ENCODE measurements around the gene RNF43. TPM values are rescaled to one million over a fixed set of nuclear protein-coding genes. Genes with fewer than 3 reads are reported as not detected.
A peak's percentile ranks its signal among the peaks of the same experiment; 100 is the strongest.

The RNF43 gene
- total RNA-seq, 2 experiments from 2014 or later, result 0.71 to 1.0 TPM

DNA sequence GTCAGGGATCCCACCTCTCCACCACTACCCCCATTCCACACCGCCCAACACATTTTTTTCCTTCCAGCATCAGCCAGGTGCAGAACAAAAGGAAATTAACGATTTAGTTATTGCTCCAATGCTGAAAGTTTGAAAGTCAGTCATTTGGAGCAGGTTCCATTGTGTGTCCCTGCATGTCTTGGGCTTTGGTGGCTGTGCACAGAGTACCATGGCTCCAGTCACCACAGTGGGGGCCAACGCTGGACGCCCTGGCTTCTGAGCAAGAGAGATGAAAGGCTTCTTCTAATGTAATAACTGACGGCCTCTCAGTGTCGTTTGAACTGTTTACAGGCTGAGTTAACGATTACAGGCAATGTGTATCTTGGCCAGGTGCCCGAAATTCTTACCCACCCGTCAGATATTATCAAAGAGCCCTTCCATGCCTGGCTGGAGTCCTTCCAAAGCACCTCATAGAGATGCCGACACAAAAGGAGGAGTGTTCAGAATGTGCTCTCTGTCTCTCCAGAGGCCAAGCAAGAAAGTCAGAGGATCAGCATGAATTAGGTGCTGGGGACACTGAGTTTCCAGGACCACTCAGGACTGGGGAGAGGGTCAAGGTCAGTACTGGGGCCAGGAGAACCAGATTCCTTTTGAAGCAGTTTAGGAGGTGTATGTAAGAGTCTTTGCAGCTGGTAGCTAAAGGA lies 25.9 kb downstream of the RNF43 start:
- Mint-ChIP-seq H3K4me3 (no peak overlapping the region), H3K36me3 (ENCODE audit: low read depth) (no peaks in the 10 kb centered on the region), H3K27ac (no peak overlapping the region), H3K4me1 (peaks cover 4% of the 10 kb centered on the region), H3K27me3 (no peaks in the 10 kb centered on the region), H3K9me3 (ENCODE audit: low read depth) (no peaks in the 10 kb centered on the region)
- DNase-seq (no peak), ATAC-seq (no peak)
- ChIA-PET POLR2A (no interaction called here), CTCF (interaction anchor here (0.6 kb wide), 1 partner anchor 13 kb away, joined by 4 read pairs; no protein-coding TSS in a partner anchor)
- intact Hi-C loops (cut with DNase I, micrococcal nuclease), result no loop called here

DNA sequence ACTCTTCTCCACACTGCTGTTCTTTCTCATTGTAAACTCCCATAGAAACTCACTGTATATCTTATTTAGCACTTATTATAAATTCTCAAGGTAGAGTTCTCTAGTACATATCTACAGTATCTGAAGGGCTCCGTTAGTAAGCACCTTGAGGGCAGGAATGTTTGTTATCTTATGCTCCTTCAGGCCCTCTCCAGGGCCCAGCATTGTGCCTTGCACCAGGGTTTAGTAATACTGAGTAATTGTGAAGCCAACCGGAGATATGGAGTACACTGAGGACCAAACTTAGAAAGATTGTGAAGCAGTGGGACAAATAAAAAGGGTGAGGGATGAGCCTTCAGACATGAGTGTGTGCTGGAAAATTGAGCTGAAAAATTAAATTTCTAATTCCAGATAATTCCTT lies 26.4 kb downstream of the RNF43 start:
- no peaks in the 10 kb centered on the region for H3K9me3 Mint-ChIP-seq (ENCODE audit: low read depth)
- H3K27me3 Mint-ChIP-seq, result no peaks in the 10 kb centered on the region
- ATAC-seq (no peak), DNase-seq (no peak)
- POLR2A ChIA-PET, result no interaction called here
- no peak overlapping the region for H3K27ac Mint-ChIP-seq
- H3K4me3 Mint-ChIP-seq, result no peak overlapping the region
- no peaks in the 10 kb centered on the region for H3K36me3 Mint-ChIP-seq (ENCODE audit: low read depth)
- H3K4me1 Mint-ChIP-seq, result peaks cover 4% of the 10 kb centered on the region
- intact Hi-C loops (cut with DNase I, micrococcal nuclease), result no loop called here
- CTCF ChIA-PET, result interaction anchor here (0.6 kb wide), 1 partner anchor 13 kb away, joined by 4 read pairs; no protein-coding TSS in a partner anchor

DNA sequence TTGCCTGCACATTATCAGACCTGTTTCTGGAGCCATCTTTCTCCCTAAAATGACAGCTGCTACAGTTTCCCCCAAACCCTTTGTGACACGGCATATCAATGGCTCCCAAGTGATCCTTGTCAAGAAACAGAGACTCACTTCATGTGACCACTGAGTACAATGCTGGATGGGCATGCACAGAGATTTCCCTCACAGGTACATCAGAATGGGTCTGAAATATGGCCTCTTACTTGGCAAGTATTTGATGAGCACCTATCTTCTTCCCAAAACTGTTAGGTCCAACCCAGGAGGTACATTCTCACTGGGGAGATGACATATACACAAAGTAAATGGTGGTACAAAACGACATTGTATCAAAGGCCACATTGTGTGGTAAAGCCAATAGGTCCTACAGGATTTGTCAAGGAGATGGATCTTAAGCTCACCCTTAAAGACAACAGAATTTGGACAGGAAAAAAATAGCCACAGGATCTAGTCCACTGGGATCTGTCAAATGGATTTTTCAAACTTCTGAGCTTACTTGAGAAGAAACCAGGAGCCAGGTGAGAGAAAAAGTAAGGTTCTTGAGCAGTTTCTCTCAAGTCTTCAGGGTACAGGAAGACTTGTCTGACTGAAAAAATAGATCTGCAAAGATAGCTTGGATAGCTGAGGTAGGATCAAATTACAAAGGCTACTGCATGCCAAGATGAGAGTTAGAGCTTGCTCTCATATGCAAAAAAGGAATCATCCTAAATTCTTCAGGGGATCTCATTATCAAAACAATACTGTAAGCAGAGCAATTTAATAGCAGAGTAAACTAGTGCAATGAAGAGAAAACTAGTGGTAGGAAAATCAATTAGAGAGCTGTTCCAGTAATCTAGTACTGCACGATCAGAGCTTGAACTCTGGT lies 28.8 kb downstream of the RNF43 start:
- POLR2A ChIA-PET, result interaction anchor here (1.0 kb wide), 1 partner anchor 37 kb away, joined by 3 read pairs; the partner anchor contains the start of gene SUPT4H1
- no peak overlapping the region for H3K27ac Mint-ChIP-seq
- ATAC-seq (no peak), DNase-seq (no peak)
- no peaks in the 10 kb centered on the region for H3K36me3 Mint-ChIP-seq (ENCODE audit: low read depth)
- CTCF ChIA-PET, result interaction anchor here (0.5 to 2.5 kb wide), 7 partner anchors 10 to 217 kb away, joined by 3 to 7 read pairs (median 3); no protein-coding TSS in a partner anchor
- no peaks in the 10 kb centered on the region for H3K9me3 Mint-ChIP-seq (ENCODE audit: low read depth)
- no peaks in the 10 kb centered on the region for H3K27me3 Mint-ChIP-seq
- no peak overlapping the region for H3K4me3 Mint-ChIP-seq
- intact Hi-C loops (cut with DNase I, micrococcal nuclease), result no loop called here
- H3K4me1 Mint-ChIP-seq, result peaks cover 4% of the 10 kb centered on the region

DNA sequence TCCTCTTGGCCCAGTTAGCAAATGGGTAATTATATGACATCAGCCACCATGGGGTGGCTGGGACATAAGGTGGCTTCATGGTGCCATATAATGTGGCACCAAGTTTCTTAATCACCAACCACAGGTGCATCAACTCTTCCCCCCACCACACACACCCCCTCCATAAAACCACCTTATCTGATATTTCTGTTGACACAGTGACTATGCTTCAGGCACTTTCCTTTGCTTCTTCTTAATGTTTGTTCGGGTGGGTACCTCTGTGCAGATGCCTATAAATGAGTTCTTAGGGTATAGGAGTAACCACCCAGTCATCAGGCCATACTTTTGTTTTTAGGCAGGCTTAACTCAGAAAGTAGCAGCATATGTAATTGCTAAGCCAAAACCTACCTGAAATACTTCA lies 29.5 kb downstream of the RNF43 start:
- peak; percentile 83 for ATAC-seq
- intact Hi-C loops (cut with DNase I, micrococcal nuclease), result no loop called here
- ChIA-PET CTCF (interaction anchor here (0.7 to 0.8 kb wide), 2 partner anchors 46 to 998 kb away, joined by 3 to 4 read pairs; no protein-coding TSS in a partner anchor), POLR2A (interaction anchor here (1.1 kb wide), 1 partner anchor 51 kb away, joined by 3 read pairs; no protein-coding TSS in a partner anchor)
- H3K4me1 Mint-ChIP-seq, result peaks cover 7% of the 10 kb centered on the region
- peak; percentile 26 for DNase-seq
- H3K27me3 Mint-ChIP-seq, result no peaks in the 10 kb centered on the region
- H3K9me3 Mint-ChIP-seq (ENCODE audit: low read depth), result no peaks in the 10 kb centered on the region
- no peak overlapping the region for H3K4me3 Mint-ChIP-seq
- H3K36me3 Mint-ChIP-seq (ENCODE audit: low read depth), result no peaks in the 10 kb centered on the region
- H3K27ac Mint-ChIP-seq, result peak overlapping the region; percentile 10

DNA sequence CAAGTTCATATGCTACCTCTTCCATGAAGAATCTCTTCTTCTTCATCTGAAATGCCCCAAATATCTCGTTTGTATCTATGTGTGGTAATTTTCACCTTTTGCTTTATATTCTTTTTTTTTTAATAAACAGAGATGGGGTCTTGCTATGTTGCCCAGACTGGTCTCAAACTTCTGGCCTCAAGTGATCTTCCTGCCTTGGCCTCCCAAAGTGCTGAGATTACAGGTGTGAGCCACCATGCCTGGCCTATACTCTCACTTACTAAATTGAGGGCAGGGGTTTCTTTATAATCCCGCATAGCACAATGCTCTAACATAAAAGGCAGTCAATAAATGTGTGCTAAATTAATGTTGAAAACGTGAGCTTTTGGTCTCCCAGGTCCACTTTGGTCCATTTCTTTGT lies 30.6 kb downstream of the RNF43 start:
- H3K27ac Mint-ChIP-seq, result no peak overlapping the region
- H3K4me1 Mint-ChIP-seq, result peaks cover 18% of the 10 kb centered on the region
- H3K9me3 Mint-ChIP-seq (ENCODE audit: low read depth), result no peaks in the 10 kb centered on the region
- no peak overlapping the region for H3K4me3 Mint-ChIP-seq
- no peaks in the 10 kb centered on the region for H3K36me3 Mint-ChIP-seq (ENCODE audit: low read depth)
- H3K27me3 Mint-ChIP-seq, result no peaks in the 10 kb centered on the region
- ATAC-seq (no peak), DNase-seq (no peak)
- ChIA-PET POLR2A (interaction anchor here (0.6 to 1.1 kb wide), 2 partner anchors 50 to 244 kb away, joined by 3 read pairs; no protein-coding TSS in a partner anchor), CTCF (interaction anchor here (1.1 kb wide), 1 partner anchor 28 kb away, joined by 3 read pairs; no protein-coding TSS in a partner anchor)
- intact Hi-C loops (cut with DNase I, micrococcal nuclease), result no loop called here

DNA sequence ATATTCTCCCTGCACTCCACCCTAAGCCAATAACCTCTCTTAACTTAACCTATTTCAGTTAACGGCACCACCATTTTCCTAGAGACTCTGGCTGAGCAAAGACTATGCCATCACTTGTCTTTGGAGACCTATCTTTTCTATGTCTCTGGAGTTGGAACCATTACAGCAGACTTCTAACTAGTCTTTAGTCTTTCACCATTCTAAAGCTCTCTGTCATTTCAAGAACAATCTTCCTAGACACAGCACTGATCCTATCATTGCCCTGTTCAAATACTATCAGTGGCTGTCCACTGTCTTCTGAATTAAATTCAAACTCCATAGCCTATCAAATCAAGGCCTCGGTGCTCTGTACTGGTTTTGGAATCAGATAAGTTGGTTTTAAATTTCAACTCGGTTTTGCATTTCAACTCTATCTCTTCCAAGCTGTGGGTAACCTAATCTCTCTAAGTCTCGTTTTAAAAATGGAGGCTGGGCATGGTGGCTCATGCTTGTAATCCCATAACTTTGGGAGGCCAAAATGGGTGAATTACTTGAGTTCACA lies 31.9 kb downstream of the RNF43 start:
- no peak for DNase-seq
- intact Hi-C loops (cut with DNase I, micrococcal nuclease), result no loop called here
- H3K27ac Mint-ChIP-seq, result no peak overlapping the region
- no peaks in the 10 kb centered on the region for H3K36me3 Mint-ChIP-seq (ENCODE audit: low read depth)
- H3K4me3 Mint-ChIP-seq, result no peak overlapping the region
- no peaks in the 10 kb centered on the region for H3K27me3 Mint-ChIP-seq
- CTCF ChIA-PET, result interaction anchor here (0.6 to 1.1 kb wide), 3 partner anchors 29 to 459 kb away, joined by 3 read pairs; no protein-coding TSS in a partner anchor
- POLR2A ChIA-PET, result no interaction called here
- H3K9me3 Mint-ChIP-seq (ENCODE audit: low read depth), result no peaks in the 10 kb centered on the region
- ATAC-seq, result no peak
- peaks cover 20% of the 10 kb centered on the region for H3K4me1 Mint-ChIP-seq

DNA sequence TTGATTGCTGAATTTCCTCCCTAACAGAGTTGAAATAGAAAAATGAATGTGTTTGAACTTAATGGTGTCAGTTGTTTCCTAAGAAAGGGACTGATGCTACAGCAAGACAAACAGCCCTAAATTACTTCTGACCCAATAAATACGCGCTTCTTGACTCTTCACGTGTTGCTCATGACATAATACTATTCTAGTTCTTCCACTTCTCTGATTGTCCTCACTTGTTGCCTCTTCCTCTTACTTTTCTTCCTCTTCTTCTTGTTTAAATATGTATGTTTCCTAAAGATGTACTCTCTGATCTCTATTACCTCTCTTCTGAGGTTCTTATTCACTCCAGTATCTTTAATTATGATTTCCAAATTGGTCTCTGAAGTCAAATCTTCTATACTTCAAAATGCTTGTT lies 32.4 kb downstream of the RNF43 start:
- ATAC-seq (no peak), DNase-seq (no peak)
- Mint-ChIP-seq H3K4me3 (no peak overlapping the region), H3K9me3 (ENCODE audit: low read depth) (no peaks in the 10 kb centered on the region), H3K27ac (no peak overlapping the region), H3K36me3 (ENCODE audit: low read depth) (no peaks in the 10 kb centered on the region), H3K27me3 (no peaks in the 10 kb centered on the region), H3K4me1 (peaks cover 20% of the 10 kb centered on the region)
- intact Hi-C loops (cut with DNase I, micrococcal nuclease), result no loop called here
- POLR2A ChIA-PET, result no interaction called here
- CTCF ChIA-PET, result interaction anchor here (0.8 to 1.8 kb wide), 5 partner anchors 16 to 67 kb away, joined by 3 to 5 read pairs (median 4); partner anchors contain the start of gene SUPT4H1

DNA sequence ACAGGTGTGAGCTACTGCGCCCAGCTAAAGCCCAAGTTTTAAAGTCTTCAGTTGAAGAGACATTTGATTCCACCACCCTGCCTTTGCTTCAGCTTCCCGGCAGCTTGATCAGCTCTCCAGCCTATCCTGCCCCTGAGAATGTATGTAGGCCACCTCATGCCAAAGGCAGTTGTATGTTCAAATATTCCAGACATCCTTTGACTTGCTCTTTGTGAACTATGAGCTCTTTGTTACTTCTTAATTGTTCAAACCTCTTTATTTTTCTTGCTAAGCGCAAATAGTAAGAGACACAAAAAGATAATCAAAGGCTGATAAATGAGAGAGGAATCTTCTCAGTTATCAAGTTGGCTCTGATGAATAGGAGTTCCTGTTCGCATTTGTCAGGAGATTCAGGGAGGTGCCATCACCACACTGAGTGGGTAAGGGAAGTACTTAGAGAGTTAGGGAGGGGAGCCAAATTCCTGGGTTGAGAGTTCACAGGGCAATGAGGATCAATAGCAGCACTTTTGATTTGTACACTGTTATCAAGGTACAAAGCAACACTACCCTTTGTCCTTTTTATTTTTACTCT lies 33.4 kb downstream of the RNF43 start:
- Mint-ChIP-seq H3K9me3 (ENCODE audit: low read depth) (no peaks in the 10 kb centered on the region), H3K4me3 (no peak overlapping the region), H3K27me3 (no peaks in the 10 kb centered on the region), H3K36me3 (ENCODE audit: low read depth) (no peaks in the 10 kb centered on the region), H3K27ac (no peak overlapping the region), H3K4me1 (peaks cover 28% of the 10 kb centered on the region)
- DNase-seq (no peak), ATAC-seq (no peak)
- CTCF ChIA-PET, result interaction anchor here (0.7 to 1.8 kb wide), 7 partner anchors 17 to 134 kb away, joined by 3 to 5 read pairs (median 4); partner anchors contain the start of gene SUPT4H1
- intact Hi-C loops (cut with DNase I, micrococcal nuclease), result loop anchor here in 1 of 2 experiments (2.0 kb wide), 1 partner anchor 31 kb away; the partner anchor contains the start of gene SUPT4H1
- POLR2A ChIA-PET, result interaction anchor here (0.6 to 0.7 kb wide), 2 partner anchors 16 to 248 kb away, joined by 3 to 7 read pairs; no protein-coding TSS in a partner anchor

DNA sequence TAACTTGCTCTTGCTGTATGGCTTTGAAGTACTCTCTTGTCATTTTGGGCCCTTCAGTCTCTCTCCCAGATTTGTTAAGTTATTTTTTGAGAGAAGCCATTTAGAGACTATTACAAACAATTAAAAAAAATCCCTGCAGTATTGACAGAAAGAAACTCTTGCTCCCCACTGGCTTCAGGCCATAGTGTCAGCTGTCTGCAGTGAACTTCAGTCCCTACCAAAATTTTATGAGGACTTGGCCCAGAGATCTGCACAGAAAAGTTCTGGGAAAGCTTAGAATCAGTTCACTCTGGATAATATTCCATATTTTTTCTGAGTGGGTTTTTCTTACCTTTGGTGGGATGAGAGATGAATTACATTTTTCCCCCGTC lies 34.5 kb downstream of the RNF43 start:
- Mint-ChIP-seq H3K36me3 (ENCODE audit: low read depth) (no peaks in the 10 kb centered on the region), H3K27me3 (no peaks in the 10 kb centered on the region), H3K27ac (peak overlapping the region; percentile 44), H3K4me1 (peaks cover 34% of the 10 kb centered on the region), H3K4me3 (no peak overlapping the region), H3K9me3 (ENCODE audit: low read depth) (no peaks in the 10 kb centered on the region)
- ChIA-PET CTCF (interaction anchor here (0.8 to 2.0 kb wide), 4 partner anchors 16 to 79 kb away, joined by 3 to 5 read pairs (median 3); no protein-coding TSS in a partner anchor), POLR2A (interaction anchor here (1.3 kb wide), 1 partner anchor 31 kb away, joined by 3 read pairs; the partner anchor contains the start of gene SUPT4H1)
- DNase-seq (no peak), ATAC-seq (no peak)
- intact Hi-C loops (cut with DNase I, micrococcal nuclease), result loop anchor here in 1 of 2 experiments (1.0 to 2.0 kb wide), 2 partner anchors 30 to 34 kb away; partner anchors contain the start of genes RNF43 and SUPT4H1

DNA sequence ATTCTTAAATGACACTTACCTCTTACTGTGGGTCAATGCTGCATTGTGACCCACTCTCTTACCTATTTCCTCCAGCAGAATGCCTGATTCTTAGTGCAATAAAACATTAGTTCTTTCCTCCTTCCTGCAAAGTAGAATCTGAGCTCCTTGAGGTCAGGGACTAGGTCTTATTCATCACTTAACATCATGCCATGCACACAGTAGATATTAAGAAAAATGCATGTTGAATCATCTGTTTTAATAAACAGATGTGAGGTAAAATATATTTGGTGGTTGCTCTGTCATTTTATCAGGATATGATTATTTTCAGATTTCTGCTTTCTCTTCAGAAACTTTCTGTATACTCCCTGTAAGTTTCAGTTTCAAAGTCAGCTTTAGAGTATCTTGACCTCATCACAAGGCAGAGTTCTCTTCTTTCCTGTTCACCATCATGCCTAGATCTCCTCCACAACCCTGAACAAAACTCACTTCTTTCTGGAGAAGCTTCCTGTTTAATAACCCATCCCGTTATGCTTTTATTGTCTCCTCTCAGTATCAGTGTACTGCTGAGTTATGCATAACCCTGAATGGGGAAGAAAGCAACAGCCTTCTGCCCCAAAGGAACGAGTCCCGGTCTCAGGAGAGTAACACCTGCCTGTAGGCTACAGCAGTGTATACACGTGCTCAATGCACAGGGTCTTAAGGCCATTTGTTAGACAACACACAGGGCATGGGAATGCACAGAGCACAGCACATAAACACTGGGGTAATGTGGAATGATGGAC lies 35.0 kb downstream of the RNF43 start:
- CTCF ChIA-PET, result interaction anchor here (0.7 to 2.0 kb wide), 9 partner anchors 16 to 78 kb away, joined by 3 to 8 read pairs (median 3); partner anchors contain the start of gene RNF43
- POLR2A ChIA-PET, result interaction anchor here (0.7 to 1.3 kb wide), 5 partner anchors 30 to 310 kb away, joined by 3 to 7 read pairs (median 3); partner anchors contain the start of genes RAD51C and SUPT4H1
- ATAC-seq (peak; percentile 90), DNase-seq (no peak)
- peaks cover 36% of the 10 kb centered on the region for H3K4me1 Mint-ChIP-seq
- H3K27ac Mint-ChIP-seq, result peak overlapping the region; percentile 44
- no peak overlapping the region for H3K4me3 Mint-ChIP-seq
- H3K9me3 Mint-ChIP-seq (ENCODE audit: low read depth), result no peaks in the 10 kb centered on the region
- no peaks in the 10 kb centered on the region for H3K27me3 Mint-ChIP-seq
- no peaks in the 10 kb centered on the region for H3K36me3 Mint-ChIP-seq (ENCODE audit: low read depth)
- intact Hi-C loops (cut with DNase I, micrococcal nuclease), result loop anchor here in 1 of 2 experiments (1.0 to 2.0 kb wide), 2 partner anchors 29 to 35 kb away; partner anchors contain the start of genes RNF43 and SUPT4H1
